Stomach (tissue), 9 donors: ENCODE results near the gene CDADC1. TPM values are rescaled to one million over a fixed set of nuclear protein-coding genes. Genes with fewer than 3 reads are reported as not detected.
A peak's percentile ranks its signal among the peaks of the same experiment; 100 is the strongest.
"Not testable (repeated sequence)": the region's sequence is repeated elsewhere in the genome, so short reads cannot be mapped to it uniquely, and the experiment has no call there.

Experiments
- DNase-seq, 2 donors: peaks; one replicate each; pipeline versions ENCODE4 v3.0.0 to v3.0.0-alpha.2; 2013 to 2019
- H3K27ac ChIP-seq, 5 donors: fragments of 200-600 bp in 4 of 5; sonication (generic) in 4 of 5; one replicate each; pipeline ENCODE4 v1.5.1; 2013 to 2019; ENCODE audit warnings: mild to moderate bottlenecking in 1 of 5, moderate library complexity in 1 of 5
- H3K27me3 ChIP-seq, 3 donors: fragments of 200-600 bp; sonication (generic); one replicate each; pipeline ENCODE4 v1.5.1; 2017 to 2019; ENCODE audit warnings: mixed run types in 1 of 3
- H3K36me3 ChIP-seq, 4 donors: fragments of 200-600 bp; sonication (generic); 1 replicate in 3 of 4; 2 replicates in 1 of 4; pipeline ENCODE4 v1.5.1; 2016 to 2019
- H3K4me1 ChIP-seq, 4 donors: fragments of 200-600 bp; sonication (generic); one replicate each; pipeline ENCODE4 v1.5.1; 2016 to 2019
- H3K4me3 ChIP-seq, 4 donors: fragments of 200-600 bp; sonication (generic) in 3 of 4; one replicate each; pipeline ENCODE4 v1.5.1; 2016 to 2019; ENCODE audit warnings: mild to moderate bottlenecking in 1 of 4
- H3K9me3 ChIP-seq, 4 donors: fragments of 200-600 bp; sonication (generic); one replicate each; pipeline ENCODE4 v1.5.1; 2016 to 2019
- EP300 ChIP-seq: sonication (generic); formaldehyde crosslinking; IDR thresholded peaks from one replicate; pipeline ENCODE4 v1.6.1; 2017; ENCODE audit warnings: antibody characterized with exemption
- POLR2A ChIP-seq, 4 donors: fragments of 450-650 bp; IDR thresholded peaks; one replicate each; pipeline ENCODE4 v1.6.1; 2016; ENCODE audit warnings: antibody characterized with exemption in 4 of 4, control low read depth in 2 of 4, mild to moderate bottlenecking in 1 of 4, moderate library complexity in 1 of 4
- POLR2AphosphoS5 ChIP-seq, 3 donors: sonication (generic); formaldehyde crosslinking; IDR thresholded peaks; one replicate each; pipeline ENCODE4 v1.6.1; 2016; ENCODE audit warnings: antibody characterized with exemption in 3 of 3
- WGBS, 5 donors: extraction: QIAGEN DNeasy Blood & Tissue Kit in 3 of 5; methylation state at CpG; one replicate each; pipeline versions ENCODE4 v1.1.5 to v1.1.7; 2013 to 2018; 5-methylcytosine and 5-hydroxymethylcytosine counted together
- intact Hi-C: fragments of 100-400 bp; cut with DNase I; formaldehyde crosslinking; loops from one replicate; pipeline ENCODE4 v1.15.1; 2023; ENCODE audit warnings: low total_unique reads
- polyA plus RNA-seq, 3 donors: library from polyadenylated mRNA; stranded (reverse); fragments of 200-250 nt; gene quantifications; one replicate each; pipeline ENCODE4 v1.2.3, GENCODE V29; 2013
- total RNA-seq, 5 donors: library from RNA; depleted of rRNA; stranded (reverse); fragments of >200 nt; gene quantifications; one replicate each; pipeline versions ENCODE4 v1.1.0 to v1.2.3, GENCODE V29; 2014 to 2016
- TF ChIP-seq, protein P1 (sequence below), 7 experiments: fragments of 450-650 bp in 4 of 7; fragments of 200-600 bp in 3 of 7; sonication (generic) in 3 of 7; IDR thresholded peaks; one replicate each; pipeline ENCODE4 v1.5.1; 2016 to 2019; ENCODE audit warnings: antibody characterized with exemption in 7 of 7, control low read depth in 2 of 7, mild to moderate bottlenecking in 1 of 7
- donor health status: healthy with polysubstance abuse.
- donor health status: Bipolar disorder and iron deficiency.
- donor health status: healthy.

Gene CDADC1
- total and polyA plus RNA-seq, 8 donors = 4.5 to 37.5 (median 14.6) TPM

DNA sequence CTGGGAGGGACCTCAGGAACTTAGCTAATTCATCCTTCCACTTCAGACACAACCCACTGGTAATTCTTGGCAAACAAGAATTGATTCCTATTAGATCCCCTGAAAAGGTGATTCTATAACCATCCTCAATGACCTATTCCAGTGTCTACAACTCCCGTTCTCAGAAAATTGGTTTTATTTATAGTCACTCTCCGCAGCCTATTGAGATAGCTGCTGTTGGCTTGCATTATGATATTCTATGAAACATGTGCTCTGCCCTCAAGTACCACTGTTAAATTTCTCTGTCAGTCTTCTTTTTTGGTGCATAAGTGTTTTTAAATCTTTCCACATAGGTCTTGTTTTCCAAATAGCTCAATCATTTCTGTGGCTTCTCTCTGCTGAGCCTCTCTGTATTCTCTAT is 75.0 kb downstream of the CDADC1 start:
- Histone ChIP-seq H3K4me3 (no peak overlapping the region), H3K4me1 (peaks cover 0 to 29% (median 8%) of the 10 kb centered on the region in 4 donors), H3K27ac (no peak overlapping the region), H3K9me3 (no peaks in the 10 kb centered on the region), H3K36me3 (peaks cover 0 to 39% (median 6%) of the 10 kb centered on the region in 4 donors), H3K27me3 (no peaks in the 10 kb centered on the region)
- no peak for TF ChIP-seq POLR2AphosphoS5 (IDR thresholded peaks at IDR 0.05)
- no peak for TF ChIP-seq EP300
- TF ChIP-seq POLR2A (IDR thresholded peaks at IDR 0.05) = no peak
- TF ChIP-seq, protein P1, sequence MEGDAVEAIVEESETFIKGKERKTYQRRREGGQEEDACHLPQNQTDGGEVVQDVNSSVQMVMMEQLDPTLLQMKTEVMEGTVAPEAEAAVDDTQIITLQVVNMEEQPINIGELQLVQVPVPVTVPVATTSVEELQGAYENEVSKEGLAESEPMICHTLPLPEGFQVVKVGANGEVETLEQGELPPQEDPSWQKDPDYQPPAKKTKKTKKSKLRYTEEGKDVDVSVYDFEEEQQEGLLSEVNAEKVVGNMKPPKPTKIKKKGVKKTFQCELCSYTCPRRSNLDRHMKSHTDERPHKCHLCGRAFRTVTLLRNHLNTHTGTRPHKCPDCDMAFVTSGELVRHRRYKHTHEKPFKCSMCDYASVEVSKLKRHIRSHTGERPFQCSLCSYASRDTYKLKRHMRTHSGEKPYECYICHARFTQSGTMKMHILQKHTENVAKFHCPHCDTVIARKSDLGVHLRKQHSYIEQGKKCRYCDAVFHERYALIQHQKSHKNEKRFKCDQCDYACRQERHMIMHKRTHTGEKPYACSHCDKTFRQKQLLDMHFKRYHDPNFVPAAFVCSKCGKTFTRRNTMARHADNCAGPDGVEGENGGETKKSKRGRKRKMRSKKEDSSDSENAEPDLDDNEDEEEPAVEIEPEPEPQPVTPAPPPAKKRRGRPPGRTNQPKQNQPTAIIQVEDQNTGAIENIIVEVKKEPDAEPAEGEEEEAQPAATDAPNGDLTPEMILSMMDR (IDR thresholded peaks at IDR 0.05) = no peak
- WGBS, 5 donors = 93 to 97% (median 94%) methylated on average over 2 of the region's 2 CpGs
- intact Hi-C loops = no loop called here
- DNase-seq = no peak

DNA sequence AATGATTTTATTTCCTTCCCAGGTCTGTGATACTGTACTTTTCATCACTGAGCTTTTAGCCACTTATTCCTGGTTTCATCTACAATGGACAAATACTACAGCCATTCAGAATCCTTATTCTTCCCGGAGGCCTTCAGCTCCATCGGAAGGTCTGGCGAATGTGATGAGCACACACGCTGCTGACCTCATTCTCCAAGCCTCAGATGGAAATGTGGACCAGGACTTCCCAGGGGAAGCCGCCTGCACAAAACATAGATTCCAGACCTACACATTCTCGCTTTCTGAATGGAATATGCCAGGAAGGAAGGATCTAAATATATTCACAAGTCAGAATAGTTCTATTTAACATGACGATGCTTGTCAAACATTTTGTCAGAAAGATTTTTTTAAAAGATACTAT is 75.6 kb downstream of the CDADC1 start:
- DNase-seq = no peak
- peaks cover 0 to 44% (median 6%) of the 10 kb centered on the region in 4 donors for H3K36me3 ChIP-seq
- TF ChIP-seq EP300 (no peak), POLR2AphosphoS5 (IDR thresholded peaks at IDR 0.05) (no peak), POLR2A (IDR thresholded peaks at IDR 0.05) (no peak)
- TF ChIP-seq, protein P1 (IDR thresholded peaks at IDR 0.05) = no peak
- intact Hi-C loops = no loop called here
- H3K4me1 ChIP-seq = peaks cover 0 to 32% (median 8%) of the 10 kb centered on the region in 4 donors
- no peak overlapping the region for H3K4me3 ChIP-seq
- H3K9me3 ChIP-seq = no peaks in the 10 kb centered on the region
- no peaks in the 10 kb centered on the region for H3K27me3 ChIP-seq
- 91 to 97% (median 95%) methylated on average over 7 of the region's 7 CpGs for WGBS, 5 donors
- H3K27ac ChIP-seq = no peak overlapping the region

DNA sequence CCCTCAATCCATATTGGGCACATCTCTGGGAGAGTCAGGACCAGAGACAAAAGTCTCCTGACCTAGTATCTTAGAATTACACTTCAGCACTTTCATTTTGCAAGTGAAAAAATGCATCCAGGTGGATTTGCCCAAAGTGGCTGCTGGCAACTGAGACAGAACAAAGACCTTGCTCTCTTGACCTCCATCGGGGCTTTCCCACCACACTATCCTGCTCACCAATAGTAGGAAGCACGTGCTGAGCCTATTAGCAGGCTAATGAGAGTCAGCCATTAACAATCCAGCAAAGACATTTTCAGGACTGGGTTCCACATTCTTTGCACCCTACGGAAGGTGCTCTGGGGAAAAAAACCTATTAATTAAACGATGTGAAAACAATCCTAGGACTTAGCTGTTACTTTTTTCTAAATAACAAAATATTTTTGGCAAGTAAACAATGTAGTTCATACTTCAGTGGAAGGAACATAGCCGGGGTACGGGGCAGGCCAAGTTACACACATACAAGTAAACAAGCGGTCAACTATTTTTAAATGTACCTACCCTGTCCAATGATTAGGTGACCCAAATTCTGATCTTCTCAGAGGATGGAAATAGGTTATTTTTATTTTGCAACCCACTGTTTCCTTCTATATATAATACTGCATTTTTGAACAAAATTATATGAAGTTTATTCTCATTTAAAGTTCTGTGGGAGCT is 78.6 kb downstream of the CDADC1 start:
- no peak for DNase-seq
- Histone ChIP-seq H3K4me1 (peaks cover 0 to 19% (median 5%) of the 10 kb centered on the region in 4 donors), H3K4me3 (no peak overlapping the region), H3K9me3 (no peaks in the 10 kb centered on the region), H3K27me3 (no peaks in the 10 kb centered on the region), H3K27ac (peak overlapping the region in 2 of 5 donors; percentile 15 to 21), H3K36me3 (peaks cover 0 to 46% (median 8%) of the 10 kb centered on the region in 4 donors)
- 60 to 77% (median 62%) methylated on average over 7 of the region's 7 CpGs for WGBS, 5 donors
- TF ChIP-seq POLR2A (IDR thresholded peaks at IDR 0.05) = no peak
- TF ChIP-seq EP300 = no peak
- no peak for TF ChIP-seq POLR2AphosphoS5 (IDR thresholded peaks at IDR 0.05)
- TF ChIP-seq, protein P1 (IDR thresholded peaks at IDR 0.05) = no peak
- intact Hi-C loops = no loop called here

DNA sequence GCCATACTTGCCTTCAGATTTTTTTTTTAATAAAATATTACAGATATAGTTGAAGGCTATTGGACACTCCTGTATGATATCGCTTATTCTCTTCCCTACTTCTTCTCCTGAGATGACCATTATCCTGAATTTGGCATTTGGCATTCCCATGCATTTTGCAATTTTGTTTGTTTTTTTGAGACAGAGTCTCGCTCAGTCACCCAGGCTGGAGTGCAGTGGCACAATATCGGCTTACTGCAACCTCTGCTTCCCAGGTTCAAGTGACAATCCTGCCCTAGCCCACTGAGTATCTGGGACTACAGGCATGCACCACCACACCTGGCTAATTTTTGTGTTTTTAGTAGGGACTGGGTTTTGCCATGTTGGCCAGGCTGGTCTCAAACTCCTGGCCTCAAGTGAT is 79.4 kb downstream of the CDADC1 start:
- Histone ChIP-seq H3K36me3 (peaks cover 0 to 49% (median 10%) of the 10 kb centered on the region in 4 donors), H3K4me1 (peaks cover 0 to 18% (median 5%) of the 10 kb centered on the region in 4 donors)
- intact Hi-C loops, H3K9me3 ChIP-seq, DNase-seq, H3K27me3 ChIP-seq, H3K4me3 ChIP-seq, H3K27ac ChIP-seq: not testable (repeated sequence)
- WGBS, 5 donors = 95 to 98% (median 96%) methylated on average over 3 of the region's 3 CpGs
